HG02852 (cell line): Measurements from ENCODE around the gene UBQLNL.

Experiments used
- ATAC-seq: cut with Tn5 transposase; IDR thresholded peaks from one replicate; pipeline ENCODE4 v1.9.1; 2021; ENCODE audit warnings: mild to moderate bottlenecking, moderate library complexity; ENCODE audit not compliant: unreplicated experiment

The UBQLNL gene

GRCh38 chr11:5516599-5516998, at the start of gene UBQLNL:
TSS of gene UBQLNL (minus strand) at chr11:5516699. CDS start at chr11:5516441, 258 bp downstream.
- ATAC-seq = no peak

GRCh38 chr11:5564259-5565019, 47.9 kb upstream of the UBQLNL start:
- no peak for ATAC-seq

GRCh38 chr11:5557751-5558150, 41.3 kb upstream of the UBQLNL start:
- no peak for ATAC-seq

- ATAC-seq = no peak
Measured at GRCh38 chr11:5556596-5557188, 40.2 kb upstream of the UBQLNL start.

- ATAC-seq = no peak
Measured at GRCh38 chr11:5553343-5553742, 36.8 kb upstream of the UBQLNL start.

- peak; percentile 71 for ATAC-seq
Measured at GRCh38 chr11:5550440-5551095, 34.1 kb upstream of the UBQLNL start.

GRCh38 chr11:5548440-5548839, 31.9 kb upstream of the UBQLNL start, which contains the start of gene OR52H1:
TSS of gene OR52H1 (minus strand) at chr11:5548540. CDS start at chr11:5545505, 3,035 bp downstream.
- no peak for ATAC-seq

- ATAC-seq = no peak
Measured at GRCh38 chr11:5547982-5548381, 31.5 kb upstream of the UBQLNL start.

- no peak for ATAC-seq
Measured at GRCh38 chr11:5546457-5546856, 30.0 kb upstream of the UBQLNL start.

GRCh38 chr11:5541427-5541826, 24.9 kb upstream of the UBQLNL start:
- ATAC-seq = no peak

- no peak for ATAC-seq
Measured at GRCh38 chr11:5536482-5536881, 20.0 kb upstream of the UBQLNL start.

- ATAC-seq = no peak
Measured at GRCh38 chr11:5534046-5534445, 17.5 kb upstream of the UBQLNL start.

- ATAC-seq = no peak
Measured at GRCh38 chr11:5531053-5531831, 14.7 kb upstream of the UBQLNL start.

GRCh38 chr11:5528495-5528894, 12.0 kb upstream of the UBQLNL start:
- no peak for ATAC-seq

- ATAC-seq = no peak
Measured at GRCh38 chr11:5527716-5528115, 11.2 kb upstream of the UBQLNL start.

GRCh38 chr11:5524756-5525155, 8.3 kb upstream of the UBQLNL start:
- no peak for ATAC-seq

GRCh38 chr11:5522308-5522707, 5.8 kb upstream of the UBQLNL start:
- ATAC-seq = no peak

GRCh38 chr11:5521540-5521939, 5.0 kb upstream of the UBQLNL start:
- ATAC-seq = no peak

- ATAC-seq = no peak
Measured at GRCh38 chr11:5514841-5515240, 1.7 kb downstream of the UBQLNL start.

GRCh38 chr11:5509803-5510202, 6.7 kb downstream of the UBQLNL start, which contains the start of gene UBQLN3:
TSS of gene UBQLN3 (minus strand) at chr11:5509957. CDS start at chr11:5509558, 399 bp downstream.
- no peak for ATAC-seq

- ATAC-seq = no peak
Measured at GRCh38 chr11:5508605-5509004, 7.9 kb downstream of the UBQLNL start.
